Ectodermal cell (in vitro differentiated cells): ENCODE measurements around the gene OR2AP1. TPM values are rescaled to one million over a fixed set of nuclear protein-coding genes. Genes with fewer than 3 reads are reported as not detected.
"Not testable (repeated sequence)": the region's sequence is repeated elsewhere in the genome, so short reads cannot be mapped to it uniquely, and the experiment has no call there.

Experiments used
- H3K27ac ChIP-seq: 2 replicates; pipeline ENCODE4 v1.7.0; 2013; ENCODE audit warnings: mild to moderate bottlenecking, low read depth, low read length; ENCODE audit not compliant: insufficient read depth, poor library complexity, severe bottlenecking
- H3K27me3 ChIP-seq: 2 replicates; pipeline ENCODE4 v1.7.0; 2013; ENCODE audit warnings: mild to moderate bottlenecking, low read length; ENCODE audit not compliant: insufficient read depth, control insufficient read depth, poor library complexity, severe bottlenecking
- H3K36me3 ChIP-seq: one replicate; pipeline ENCODE4 v1.7.0; 2013; ENCODE audit warnings: low read length; ENCODE audit not compliant: control insufficient read depth, insufficient read depth
- H3K4me1 ChIP-seq: one replicate; pipeline ENCODE4 v1.7.0; 2013; ENCODE audit warnings: low read length; ENCODE audit not compliant: control insufficient read depth, insufficient read depth
- H3K4me3 ChIP-seq: 2 replicates; pipeline ENCODE4 v1.7.0; 2013; ENCODE audit warnings: low read depth, low read length, control low read depth; ENCODE audit not compliant: insufficient read depth
- H3K9me3 ChIP-seq: 2 replicates; pipeline ENCODE4 v1.7.0; 2013; ENCODE audit warnings: mild to moderate bottlenecking, low read length, moderate library complexity; ENCODE audit not compliant: control insufficient read depth
- WGBS, 2 experiments: methylation state at CpG; one replicate each; pipeline ENCODE4 v1.1.7; 2013; ENCODE audit warnings: missing lambda C conversion rate in 2 of 2; 5-methylcytosine and 5-hydroxymethylcytosine counted together
- polyA plus RNA-seq, 4 experiments: library from polyadenylated mRNA; stranded (reverse); fragments of 50-300 nt; gene quantifications; one replicate each; pipeline ENCODE4 v1.2.3, GENCODE V29; 2013

The OR2AP1 gene
- not detected for polyA plus RNA-seq (2013, experiment 1 of 4)
- not detected for polyA plus RNA-seq (2013, experiment 2 of 4)
- not detected for polyA plus RNA-seq (2013, experiment 3 of 4)
- polyA plus RNA-seq (2013, experiment 4 of 4), result not detected

GRCh38 chr12:55572168-55572567, at the start of gene OR2AP1:
OR2AP1 (plus strand) TSS chr12:55572468; CDS start chr12:55574415, 1,947 bp downstream.
- H3K4me1 ChIP-seq, result no peaks in the 10 kb centered on the region
- peaks cover 2% of the 10 kb centered on the region for H3K9me3 ChIP-seq
- no peaks in the 10 kb centered on the region for H3K36me3 ChIP-seq
- no peak within 1 kb of the TSS for H3K27ac ChIP-seq
- no peak within 1 kb of the TSS for H3K4me3 ChIP-seq
- H3K27me3 ChIP-seq, result no peaks in the 10 kb centered on the region
- WGBS, 2 experiments, result 91% methylated on average over 1 of the region's 1 CpG; no CpG with 5 or more reads in 1 of the 2 experiments

DNA sequence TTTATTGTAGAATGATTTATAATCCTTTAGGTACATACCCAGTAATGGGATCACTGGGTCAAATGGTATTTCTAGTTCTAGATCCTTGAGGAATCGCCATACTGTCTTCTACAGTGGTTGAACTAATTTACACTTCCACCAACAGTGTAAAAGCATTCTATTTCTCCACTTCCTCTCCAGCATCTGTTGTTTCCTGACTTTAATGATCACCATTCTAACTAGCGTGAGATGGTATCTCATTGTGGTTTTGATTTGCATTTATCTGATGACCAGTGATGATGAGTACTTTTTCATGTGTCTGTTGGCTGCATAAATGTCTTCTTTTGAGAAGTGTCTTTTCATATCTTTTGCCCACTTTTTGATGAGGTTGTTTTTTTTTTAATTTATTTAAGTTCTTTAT, 24.0 kb upstream of the OR2AP1 start:
- not testable (repeated sequence) for H3K27ac ChIP-seq, H3K4me1 ChIP-seq, H3K9me3 ChIP-seq, H3K27me3 ChIP-seq, H3K4me3 ChIP-seq, H3K36me3 ChIP-seq
- WGBS, 2 experiments, result 80 to 96% methylated on average over 2 of the region's 2 CpGs

DNA sequence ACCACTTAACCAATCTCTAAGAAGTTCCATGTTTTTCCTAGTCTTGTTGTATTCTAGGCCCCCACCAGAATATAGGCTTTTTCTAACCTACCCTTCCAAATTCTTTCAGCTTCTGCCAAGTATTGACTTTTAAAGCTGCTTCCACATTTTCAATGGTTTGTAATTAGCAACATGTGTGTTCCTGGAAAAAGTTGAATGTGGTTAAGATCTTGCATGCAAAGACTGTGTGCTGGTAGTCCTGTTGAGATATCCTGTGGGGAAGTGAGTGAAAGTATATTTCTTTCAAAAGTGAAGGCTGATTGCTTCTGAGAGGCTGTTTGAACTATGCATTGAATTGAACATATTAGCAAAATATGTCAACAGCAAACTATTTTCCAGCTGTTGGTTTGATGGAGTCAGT, 23.5 kb upstream of the OR2AP1 start:
- Histone ChIP-seq H3K27me3 (no peaks in the 10 kb centered on the region), H3K4me3 (no peak overlapping the region), H3K9me3 (no peaks in the 10 kb centered on the region), H3K4me1 (no peaks in the 10 kb centered on the region), H3K36me3 (no peaks in the 10 kb centered on the region), H3K27ac (no peak overlapping the region)

- 64 to 80% methylated on average over 2 of the region's 2 CpGs for WGBS, 2 experiments
- Histone ChIP-seq H3K27me3 (no peaks in the 10 kb centered on the region), H3K9me3 (no peaks in the 10 kb centered on the region)
Observed at GRCh38 chr12:55549302-55549701, 23.0 kb upstream of the OR2AP1 start, which contains the start of gene OR6C4. OR6C4 (plus strand) TSS chr12:55549602; CDS start chr12:55551227, 1,625 bp downstream.

GRCh38 chr12:55554296-55554695, 18.0 kb upstream of the OR2AP1 start:
- Histone ChIP-seq H3K4me3 (no peak overlapping the region), H3K4me1 (no peaks in the 10 kb centered on the region), H3K9me3 (peaks cover 4% of the 10 kb centered on the region), H3K36me3 (no peaks in the 10 kb centered on the region), H3K27ac (no peak overlapping the region), H3K27me3 (no peaks in the 10 kb centered on the region)

More at GRCh38 chr12:55549302-55549701, 23.0 kb upstream of the OR2AP1 start, which contains the start of gene OR6C4:
- Histone ChIP-seq H3K4me1 (no peaks in the 10 kb centered on the region), H3K27ac (no peak within 1 kb of the TSS), H3K36me3 (no peaks in the 10 kb centered on the region), H3K4me3 (no peak within 1 kb of the TSS)

DNA sequence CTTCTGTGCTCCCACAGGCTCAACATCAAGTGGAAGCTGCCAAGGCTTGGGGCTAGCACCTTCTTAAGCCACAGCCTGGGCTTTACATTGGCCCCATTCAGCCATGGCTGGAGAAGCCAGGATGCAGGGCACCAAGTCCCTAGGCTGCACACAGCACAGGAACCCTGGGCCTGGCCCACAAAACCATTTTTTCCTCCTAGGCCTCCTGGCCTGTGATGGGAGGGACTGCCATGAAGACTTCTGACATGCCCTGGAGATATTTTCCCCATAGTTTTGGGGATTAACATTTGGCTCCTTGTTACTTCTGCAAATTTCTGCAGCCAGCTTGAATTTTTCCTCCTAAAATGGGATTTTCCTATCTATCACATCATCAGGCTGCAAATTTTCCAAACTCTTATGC, 2.2 kb upstream of the OR2AP1 start:
- not testable (repeated sequence) for H3K27ac ChIP-seq, H3K4me1 ChIP-seq, H3K9me3 ChIP-seq, H3K36me3 ChIP-seq, H3K4me3 ChIP-seq, H3K27me3 ChIP-seq

DNA sequence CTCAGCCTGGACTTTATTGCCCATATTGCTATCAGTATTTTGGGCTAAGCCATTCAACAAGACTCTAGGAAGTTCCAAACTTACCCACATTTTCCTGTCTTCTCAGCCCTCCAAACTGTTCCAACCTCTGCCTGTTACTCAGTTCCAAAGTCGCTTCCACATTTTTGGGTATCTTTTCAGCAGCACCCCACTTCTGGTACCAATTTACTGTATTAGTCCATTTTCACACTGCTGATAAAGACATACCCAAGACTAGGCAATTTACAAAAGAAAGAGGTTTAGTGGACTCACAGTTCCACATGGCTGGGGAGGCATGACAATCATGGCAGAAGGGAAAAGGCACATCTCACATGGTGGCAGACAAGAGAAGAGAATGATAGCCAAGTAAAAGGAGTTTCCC, 1.6 kb upstream of the OR2AP1 start:
- not testable (repeated sequence) for H3K9me3 ChIP-seq, H3K36me3 ChIP-seq
- WGBS, 2 experiments, result 93 to 98% methylated on average over 1 of the region's 1 CpG

GRCh38 chr12:55582066-55582465, 9.8 kb downstream of the OR2AP1 start:
- 90 to 93% methylated on average over 2 of the region's 2 CpGs for WGBS, 2 experiments
- Histone ChIP-seq H3K36me3 (no peaks in the 10 kb centered on the region), H3K4me1 (no peaks in the 10 kb centered on the region), H3K27me3 (no peaks in the 10 kb centered on the region), H3K9me3 (no peaks in the 10 kb centered on the region), H3K4me3 (no peak overlapping the region), H3K27ac (no peak overlapping the region)

More for the DNA sequence above, 1.6 kb upstream of the OR2AP1 start:
- H3K4me1 ChIP-seq, H3K4me3 ChIP-seq, H3K27me3 ChIP-seq, H3K27ac ChIP-seq: not testable (repeated sequence)

- no peak overlapping the region for H3K27ac ChIP-seq
- H3K4me3 ChIP-seq, result no peak overlapping the region
- WGBS, 2 experiments, result 89 to 92% methylated on average over 1 to 2 of the region's 2 CpGs
- no peaks in the 10 kb centered on the region for H3K4me1 ChIP-seq
- no peaks in the 10 kb centered on the region for H3K9me3 ChIP-seq
- no peaks in the 10 kb centered on the region for H3K36me3 ChIP-seq
- H3K27me3 ChIP-seq, result no peaks in the 10 kb centered on the region
Observed at GRCh38 chr12:55585817-55586216, 13.5 kb downstream of the OR2AP1 start.

GRCh38 chr12:55590152-55590551, 17.9 kb downstream of the OR2AP1 start:
- WGBS, 2 experiments, result 68 to 71% methylated on average over 11 to 12 of the region's 12 CpGs
- H3K9me3 ChIP-seq, H3K4me1 ChIP-seq: not testable (repeated sequence)

More at GRCh38 chr12:55590152-55590551, 17.9 kb downstream of the OR2AP1 start:
- H3K4me3 ChIP-seq, H3K27ac ChIP-seq, H3K27me3 ChIP-seq, H3K36me3 ChIP-seq: not testable (repeated sequence)
